ENCODE data around the gene IPO9.

- TF ChIP-seq CTCF (IDR thresholded peaks at IDR 0.05) (no peak), POLR2AphosphoS5 (IDR thresholded peaks at IDR 0.05) (no peak), POLR2A (IDR thresholded peaks at IDR 0.05) (no peak), EP300 (IDR thresholded peaks at IDR 0.05) (no peak)
Measured at GRCh38 chr1:201885531-201886075, 56.6 kb downstream of the IPO9 start.
